ENCODE results near the gene HSPA1A. TPM values are rescaled to one million over a fixed set of nuclear protein-coding genes. Genes with fewer than 3 reads are reported as not detected.

Gene HSPA1A
- polyA plus RNA-seq, 3 donors = 144 to 215 (median 200) TPM

DNA sequence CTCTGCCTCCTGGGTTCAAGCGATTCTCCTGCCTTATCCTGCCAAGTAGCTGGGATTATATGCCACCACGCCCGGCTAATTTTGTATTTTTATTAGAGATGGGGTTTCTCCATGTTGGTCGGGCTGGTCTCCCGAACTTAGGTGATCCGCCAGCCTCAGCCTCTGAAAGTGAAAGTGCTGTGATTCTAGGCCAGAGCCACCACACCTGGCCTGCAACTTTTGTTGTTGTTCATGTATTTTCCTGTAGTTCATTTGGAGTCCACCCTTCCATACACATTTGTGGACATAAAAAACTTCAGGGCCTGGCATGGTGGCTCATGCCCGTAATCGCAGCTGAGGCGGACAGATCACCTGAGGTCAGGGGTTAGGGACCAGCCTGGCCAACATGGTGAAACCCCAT, 26.7 kb downstream of the HSPA1A start:
- TF ChIP-seq, protein P1, sequence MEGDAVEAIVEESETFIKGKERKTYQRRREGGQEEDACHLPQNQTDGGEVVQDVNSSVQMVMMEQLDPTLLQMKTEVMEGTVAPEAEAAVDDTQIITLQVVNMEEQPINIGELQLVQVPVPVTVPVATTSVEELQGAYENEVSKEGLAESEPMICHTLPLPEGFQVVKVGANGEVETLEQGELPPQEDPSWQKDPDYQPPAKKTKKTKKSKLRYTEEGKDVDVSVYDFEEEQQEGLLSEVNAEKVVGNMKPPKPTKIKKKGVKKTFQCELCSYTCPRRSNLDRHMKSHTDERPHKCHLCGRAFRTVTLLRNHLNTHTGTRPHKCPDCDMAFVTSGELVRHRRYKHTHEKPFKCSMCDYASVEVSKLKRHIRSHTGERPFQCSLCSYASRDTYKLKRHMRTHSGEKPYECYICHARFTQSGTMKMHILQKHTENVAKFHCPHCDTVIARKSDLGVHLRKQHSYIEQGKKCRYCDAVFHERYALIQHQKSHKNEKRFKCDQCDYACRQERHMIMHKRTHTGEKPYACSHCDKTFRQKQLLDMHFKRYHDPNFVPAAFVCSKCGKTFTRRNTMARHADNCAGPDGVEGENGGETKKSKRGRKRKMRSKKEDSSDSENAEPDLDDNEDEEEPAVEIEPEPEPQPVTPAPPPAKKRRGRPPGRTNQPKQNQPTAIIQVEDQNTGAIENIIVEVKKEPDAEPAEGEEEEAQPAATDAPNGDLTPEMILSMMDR (IDR thresholded peaks at IDR 0.05) = no peak
- no peak overlapping the region for H3K9ac ChIP-seq (ENCODE audit: insufficient read depth, low read length, poor library complexity, severe bottlenecking)
- H3K27ac Mint-ChIP-seq = peak overlapping the region in 4 of 7 donors; percentile 35 to 86 (median 54)
- no peak for DNase-seq
- no peak overlapping the region for H2AFZ ChIP-seq (ENCODE audit: insufficient read depth, low read depth, low read length, poor library complexity, severe bottlenecking)
- peaks cover 0 to 2% (median 1%) of the 10 kb centered on the region in 3 donors for H3K27me3 Mint-ChIP-seq (ENCODE audit: low read depth in 3 of 3)
- H3K9me3 Mint-ChIP-seq = no peaks in the 10 kb centered on the region
- H3K4me1 ChIP-seq (ENCODE audit: control insufficient read depth in 1 of 2, insufficient read depth in 2 of 2, low read length in 2 of 2) = peaks cover 13 to 15% of the 10 kb centered on the region in 2 donors
- H3K4me1 Mint-ChIP-seq = peaks cover 10% of the 10 kb centered on the region
- no peak overlapping the region for H3K27ac ChIP-seq (ENCODE audit: low read depth in 1 of 2, low read length in 2 of 2)
- H3K36me3 ChIP-seq (replicated peaks in 1 of 2; ENCODE audit: control insufficient read depth in 1 of 2, insufficient read depth in 2 of 2, low read length in 2 of 2) = peaks cover 38 to 43% of the 10 kb centered on the region in 2 donors
- H3K4me2 ChIP-seq (replicated peaks; ENCODE audit: extremely low read depth, low read length, poor library complexity, severe bottlenecking) = no peak overlapping the region
- H3K79me2 ChIP-seq (ENCODE audit: insufficient read depth, low read length) = peaks cover 22% of the 10 kb centered on the region
- 86% methylated on average over 5 of the region's 9 CpGs for WGBS (ENCODE audit: insufficient coverage)
- no peak overlapping the region for H3K4me3 Mint-ChIP-seq
- intact Hi-C loops (cut with micrococcal nuclease) = no loop called here
- peaks cover 41% of the 10 kb centered on the region for H4K20me1 ChIP-seq (ENCODE audit: insufficient read depth, low read length)
- H3K36me3 Mint-ChIP-seq = peaks cover 33 to 54% of the 10 kb centered on the region in 2 donors
- H3K27me3 ChIP-seq (ENCODE audit: control insufficient read depth in 2 of 2, insufficient read depth in 2 of 2, low read length in 2 of 2) = no peaks in the 10 kb centered on the region
- H3K9me3 ChIP-seq (replicated peaks in 1 of 2; ENCODE audit: control insufficient read depth in 1 of 2, insufficient read depth in 1 of 2, low read length in 2 of 2) = no peaks in the 10 kb centered on the region
- no peak overlapping the region for H3K4me3 ChIP-seq (replicated peaks in 1 of 3; ENCODE audit: low read depth in 2 of 3, low read length in 3 of 3)

DNA sequence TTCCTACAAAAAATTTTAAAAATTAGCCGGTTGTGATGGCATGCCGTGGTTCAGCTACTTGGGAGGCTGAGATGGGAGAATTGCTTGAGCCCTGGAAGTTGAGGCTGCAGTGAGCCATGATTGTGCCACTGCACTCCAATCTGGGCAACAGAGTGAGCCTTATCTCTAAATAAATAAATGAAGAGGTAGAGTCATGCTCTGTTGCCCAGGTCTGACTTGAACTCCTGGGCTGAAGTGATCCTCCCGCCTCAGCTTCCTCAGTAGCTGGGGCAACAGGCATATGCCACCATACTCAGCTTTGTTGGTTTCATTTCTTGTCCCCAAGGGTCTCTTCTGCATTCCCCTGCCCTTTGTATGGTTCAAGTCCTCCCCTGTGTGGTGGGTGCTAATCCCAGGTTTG, 29.2 kb downstream of the HSPA1A start:
- Histone ChIP-seq H3K4me1 (ENCODE audit: control insufficient read depth in 1 of 2, insufficient read depth in 2 of 2, low read length in 2 of 2) (no peaks in the 10 kb centered on the region), H3K4me3 (replicated peaks in 1 of 3; ENCODE audit: low read depth in 2 of 3, low read length in 3 of 3) (no peak overlapping the region), H2AFZ (ENCODE audit: insufficient read depth, low read depth, low read length, poor library complexity, severe bottlenecking) (no peak overlapping the region), H3K9me3 (replicated peaks in 1 of 2; ENCODE audit: control insufficient read depth in 1 of 2, insufficient read depth in 1 of 2, low read length in 2 of 2) (no peaks in the 10 kb centered on the region), H3K27me3 (ENCODE audit: control insufficient read depth in 2 of 2, insufficient read depth in 2 of 2, low read length in 2 of 2) (no peaks in the 10 kb centered on the region), H3K79me2 (ENCODE audit: insufficient read depth, low read length) (no peaks in the 10 kb centered on the region), H3K4me2 (replicated peaks; ENCODE audit: extremely low read depth, low read length, poor library complexity, severe bottlenecking) (no peak overlapping the region), H3K9ac (ENCODE audit: insufficient read depth, low read length, poor library complexity, severe bottlenecking) (no peak overlapping the region), H3K27ac (ENCODE audit: low read depth in 1 of 2, low read length in 2 of 2) (no peak overlapping the region), H3K36me3 (replicated peaks in 1 of 2; ENCODE audit: control insufficient read depth in 1 of 2, insufficient read depth in 2 of 2, low read length in 2 of 2) (peaks cover 14 to 18% of the 10 kb centered on the region in 2 donors), H4K20me1 (ENCODE audit: insufficient read depth, low read length) (peaks cover 17% of the 10 kb centered on the region)
- no peak overlapping the region for H3K4me3 Mint-ChIP-seq
- DNase-seq = no peak
- no peaks in the 10 kb centered on the region for H3K9me3 Mint-ChIP-seq
- H3K4me1 Mint-ChIP-seq = no peaks in the 10 kb centered on the region
- intact Hi-C loops (cut with micrococcal nuclease) = no loop called here
- H3K27ac Mint-ChIP-seq = no peak overlapping the region
- H3K36me3 Mint-ChIP-seq = peaks cover 19 to 29% of the 10 kb centered on the region in 2 donors
- peaks cover 0 to 3% (median 2%) of the 10 kb centered on the region in 3 donors for H3K27me3 Mint-ChIP-seq (ENCODE audit: low read depth in 3 of 3)
- TF ChIP-seq, protein P1 (IDR thresholded peaks at IDR 0.05) = no peak
- WGBS (ENCODE audit: insufficient coverage) = no CpG with 5 or more reads among the region's 3 CpGs
